NCI-H69 (cell line): ENCODE results near the gene IVD.

Experiments used
- DNase-seq: peaks from one replicate; lab custom pipeline; 2025; lab: John Stamatoyannopoulos, UW

IVD gene

DNA sequence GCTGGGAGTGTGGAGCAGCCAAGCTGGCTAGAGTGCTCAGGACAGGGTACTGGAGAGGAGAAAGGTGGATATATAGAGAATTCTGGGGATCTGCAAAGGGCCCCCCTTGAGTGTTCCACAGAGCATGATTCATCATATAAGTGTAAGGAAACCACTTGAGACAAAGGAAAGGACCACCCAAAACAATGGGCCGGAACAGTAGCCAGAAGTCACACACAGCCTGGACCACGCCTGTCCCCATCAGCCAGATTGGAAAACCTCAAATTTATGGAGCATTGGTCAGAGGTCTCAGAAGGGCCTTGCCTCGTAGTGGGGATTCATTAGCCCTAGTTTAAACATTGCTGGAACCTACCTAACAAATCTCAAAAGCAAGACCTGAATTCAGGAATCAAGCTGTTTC lies 28.0 kb upstream of the IVD start:
- DNase-seq: no peak

DNA sequence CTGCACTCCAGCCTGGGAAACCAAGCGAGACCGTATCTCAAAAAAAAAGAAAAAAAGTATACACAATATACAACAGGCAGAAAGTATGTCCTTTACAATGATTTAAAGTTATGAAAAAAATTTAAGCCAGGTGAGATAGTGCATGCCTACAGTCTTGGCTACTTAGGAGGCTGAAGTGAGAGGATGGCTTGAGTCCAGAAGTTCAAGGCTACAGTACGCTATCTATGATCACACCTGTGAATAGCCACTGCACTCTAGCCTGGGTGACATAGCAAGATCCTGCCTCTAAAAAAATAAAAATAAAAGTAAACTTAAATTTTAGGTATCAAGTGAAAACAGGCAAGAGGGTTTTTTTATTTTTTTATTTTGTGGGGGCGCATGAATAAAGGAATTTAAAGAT lies 26.2 kb upstream of the IVD start:
- no peak for DNase-seq

DNA sequence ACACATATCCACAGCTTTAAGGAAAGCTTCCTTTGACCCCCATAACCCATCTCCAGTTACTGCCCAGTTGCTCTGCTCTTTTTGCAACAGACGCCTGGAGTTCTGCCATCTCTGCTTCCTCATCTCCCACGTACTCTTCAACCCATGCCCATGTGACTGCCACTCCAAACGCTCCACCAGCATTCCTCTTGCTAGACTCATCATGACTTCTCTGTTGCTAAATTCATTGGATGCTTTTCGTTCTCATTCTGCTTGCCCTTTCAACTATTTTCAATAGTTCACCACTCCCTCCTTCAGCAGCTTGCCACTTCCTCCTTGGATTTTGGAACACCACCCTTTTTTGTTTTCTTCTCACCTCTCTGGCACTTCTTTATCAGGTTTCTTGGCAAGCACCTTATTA lies 25.7 kb upstream of the IVD start:
- DNase-seq: no peak

DNA sequence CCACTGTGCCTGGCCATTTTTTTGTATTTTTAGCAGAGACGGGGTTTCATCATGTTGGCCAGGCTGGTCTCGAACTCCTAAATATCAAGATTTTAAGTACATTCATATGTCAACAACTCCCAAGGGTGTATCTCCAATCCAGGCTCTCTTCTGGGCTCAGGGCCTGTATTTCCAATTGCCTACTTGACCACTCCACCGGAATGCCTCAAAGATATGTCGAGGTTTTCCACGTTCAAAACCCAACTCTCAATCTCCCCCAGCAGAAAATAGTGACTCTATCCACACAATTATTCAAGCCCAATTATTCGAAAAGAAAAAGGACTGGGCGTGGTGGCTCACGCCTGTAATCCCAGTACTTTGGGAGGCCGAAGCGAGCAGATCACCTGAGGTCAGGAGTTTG lies 25.0 kb upstream of the IVD start:
- DNase-seq: no peak

DNA sequence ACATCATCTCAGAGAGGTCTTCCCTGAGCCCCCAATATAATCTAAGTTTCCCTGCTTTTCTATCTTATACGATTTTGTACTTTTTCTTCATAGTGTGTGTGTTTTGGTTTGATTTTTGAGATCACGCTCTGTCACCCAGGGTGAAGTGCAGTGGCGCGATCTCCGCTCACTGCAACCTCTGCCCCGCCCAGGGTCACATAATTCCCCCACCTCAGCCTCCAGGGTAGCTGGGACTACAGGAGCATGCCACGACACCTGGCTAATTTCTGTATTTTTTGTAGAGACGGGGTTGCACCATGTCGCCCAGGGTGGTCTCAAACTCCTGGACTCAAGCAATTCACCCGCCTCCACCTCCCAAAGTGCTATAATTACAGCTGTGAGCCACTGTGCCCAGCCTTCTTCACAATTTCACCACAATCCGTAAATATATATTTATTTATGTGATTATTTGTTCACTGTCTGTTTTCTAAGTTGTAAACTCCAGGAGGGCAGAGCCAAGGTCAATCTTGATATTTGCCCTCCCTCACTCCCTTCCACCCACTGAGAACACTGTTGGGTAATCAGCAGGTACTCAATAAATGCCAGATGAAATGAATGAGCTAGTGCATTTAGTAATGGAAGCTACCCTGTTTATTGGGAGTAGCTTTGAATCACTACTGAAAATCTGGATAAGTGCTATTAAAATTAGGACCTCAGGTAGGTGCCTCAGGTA lies 23.6 kb upstream of the IVD start:
- no peak for DNase-seq

DNA sequence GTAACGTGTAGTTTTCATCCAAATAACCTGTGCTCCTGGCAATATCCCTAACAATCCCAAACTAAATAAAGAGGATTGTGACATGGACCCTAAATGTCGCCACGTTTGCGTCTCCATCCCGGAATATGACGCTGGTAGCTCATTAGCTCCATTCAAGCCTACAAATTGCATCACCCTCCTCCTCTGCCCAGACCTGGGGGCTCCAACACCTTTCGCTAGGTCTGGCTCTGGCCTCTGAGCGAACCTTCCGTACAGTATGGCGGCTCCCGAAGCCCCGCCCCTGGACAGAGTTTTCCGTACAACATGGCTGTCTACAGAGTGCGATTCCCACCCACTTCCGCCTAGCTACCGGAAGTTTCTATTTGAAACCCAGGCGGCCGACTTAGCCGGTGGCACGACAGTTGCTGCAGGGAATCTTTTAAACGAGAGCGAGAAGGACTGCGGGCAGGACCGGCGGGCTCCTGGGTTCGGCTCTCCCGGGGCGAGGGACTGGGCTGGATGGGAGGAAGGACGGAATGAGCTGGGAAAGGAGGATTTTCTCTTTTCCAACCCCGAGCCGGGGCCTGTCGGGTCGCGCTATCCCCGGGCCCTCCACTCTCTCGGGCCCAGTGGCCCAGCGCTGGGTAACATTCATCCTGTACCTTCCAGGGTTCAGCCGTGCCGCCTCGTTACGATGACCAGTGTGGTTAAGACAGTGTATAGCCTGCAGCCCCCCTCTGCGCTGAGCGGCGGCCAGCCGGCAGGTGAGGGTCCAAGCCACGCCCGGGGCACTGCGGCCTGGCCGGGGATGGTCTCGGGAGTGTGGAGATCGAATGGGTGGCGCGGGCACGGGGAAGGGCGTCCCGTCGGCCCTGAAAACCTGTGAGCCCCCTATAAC lies 22.8 kb upstream of the IVD start, which contains the start of gene KNSTRN:
Gene KNSTRN, plus strand, starts transcription at position 142 of the 877 bp plus-strand sequence. Its CDS starts 115 bp downstream, at position 257.
- DNase-seq: peak; percentile 98

DNA sequence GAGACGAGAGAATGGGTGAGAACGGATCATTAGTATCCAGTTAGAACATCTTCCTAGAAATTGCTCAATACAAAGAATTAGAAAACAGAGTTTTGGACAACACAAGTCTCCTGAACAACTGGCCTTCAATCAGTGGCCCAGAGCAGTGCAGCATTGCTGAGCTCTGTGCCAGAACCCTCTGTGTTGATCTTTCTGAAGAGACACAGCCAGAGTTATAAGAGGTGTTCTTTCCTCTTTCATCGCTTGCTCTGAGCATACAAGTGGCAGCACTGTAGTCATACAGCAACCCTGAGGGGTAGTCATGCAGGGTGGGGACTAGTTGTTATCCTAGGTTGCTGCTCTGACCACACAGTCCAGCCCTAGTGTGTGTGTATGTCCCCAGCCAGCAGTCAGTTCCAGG lies 19.1 kb upstream of the IVD start:
- DNase-seq: no peak

DNA sequence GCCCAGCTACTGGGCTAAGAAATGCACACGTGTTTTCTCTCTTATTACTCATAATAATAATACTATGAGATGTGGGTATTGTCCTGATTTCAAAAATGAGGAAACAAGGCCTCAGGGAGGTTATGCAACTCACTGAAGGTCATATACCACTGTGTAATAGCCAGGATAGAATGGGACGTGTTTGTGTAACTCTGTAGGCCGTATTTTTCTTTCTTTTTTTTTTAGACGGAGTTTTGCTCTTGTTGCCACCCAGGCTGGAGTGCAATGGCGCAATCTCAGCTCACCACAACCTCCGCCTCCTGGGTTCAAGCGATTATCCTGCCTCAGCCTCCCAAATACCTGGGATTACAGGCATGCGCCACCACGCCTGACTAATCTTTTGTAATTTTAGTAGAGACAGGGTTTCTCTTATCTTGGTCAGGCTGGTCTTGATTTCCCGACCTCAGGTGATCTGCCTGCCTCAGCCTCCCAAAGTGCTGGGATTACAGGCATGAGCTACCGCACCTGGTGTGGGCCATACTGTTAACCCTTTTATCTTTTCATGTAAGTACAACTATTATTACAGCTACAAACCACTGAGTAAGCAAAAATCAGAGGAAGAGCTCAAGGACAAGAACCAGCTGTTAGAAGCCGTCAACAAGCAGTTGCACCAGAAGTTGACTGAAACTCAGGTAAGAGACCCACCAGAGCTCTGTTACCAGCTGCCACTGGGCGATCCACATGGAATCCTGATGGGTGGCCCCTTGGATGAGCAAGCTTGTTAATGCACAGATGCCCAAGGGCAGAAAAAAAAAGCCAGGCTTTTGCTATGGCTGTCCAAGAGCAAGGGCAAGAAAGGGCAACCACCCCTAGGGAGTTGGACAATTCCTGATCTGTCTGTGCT lies 16.4 kb upstream of the IVD start:
- DNase-seq: no peak

DNA sequence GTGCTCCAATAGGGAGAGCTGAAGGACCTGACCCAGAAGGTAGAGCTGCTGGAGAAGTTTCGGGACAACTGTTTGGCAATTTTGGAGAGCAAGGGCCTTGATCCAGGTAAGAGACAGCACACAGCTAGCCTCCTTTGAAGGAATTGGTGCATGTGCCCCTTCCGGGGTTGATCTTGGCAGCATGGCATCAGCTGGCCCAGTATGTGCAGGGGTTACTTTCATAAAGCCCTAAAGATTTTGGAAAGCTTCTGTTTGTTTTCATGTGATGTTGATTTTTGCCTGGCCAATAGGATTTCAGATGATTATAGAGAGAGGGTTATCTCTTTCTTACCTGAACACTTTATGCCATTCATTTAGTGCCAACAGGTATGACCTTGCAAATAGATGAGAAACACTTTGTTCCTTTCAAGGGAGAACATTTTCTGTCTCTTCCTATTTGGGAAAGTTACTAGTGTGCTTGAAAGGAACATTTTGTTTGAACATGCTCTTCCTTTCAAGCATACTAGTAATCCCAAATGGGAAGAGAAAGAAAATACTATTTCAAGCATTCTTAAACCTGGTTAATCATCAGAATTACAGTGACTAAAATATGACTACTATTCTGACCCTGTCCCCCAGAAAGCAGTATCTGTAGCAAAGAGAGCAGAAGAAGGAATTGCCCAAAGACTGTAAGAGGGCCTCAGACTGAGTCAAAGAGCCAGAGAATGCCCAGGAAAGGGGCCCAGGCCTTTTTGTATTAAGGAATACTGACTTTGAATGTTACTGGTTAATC lies 15.6 kb upstream of the IVD start:
- no peak for DNase-seq

DNA sequence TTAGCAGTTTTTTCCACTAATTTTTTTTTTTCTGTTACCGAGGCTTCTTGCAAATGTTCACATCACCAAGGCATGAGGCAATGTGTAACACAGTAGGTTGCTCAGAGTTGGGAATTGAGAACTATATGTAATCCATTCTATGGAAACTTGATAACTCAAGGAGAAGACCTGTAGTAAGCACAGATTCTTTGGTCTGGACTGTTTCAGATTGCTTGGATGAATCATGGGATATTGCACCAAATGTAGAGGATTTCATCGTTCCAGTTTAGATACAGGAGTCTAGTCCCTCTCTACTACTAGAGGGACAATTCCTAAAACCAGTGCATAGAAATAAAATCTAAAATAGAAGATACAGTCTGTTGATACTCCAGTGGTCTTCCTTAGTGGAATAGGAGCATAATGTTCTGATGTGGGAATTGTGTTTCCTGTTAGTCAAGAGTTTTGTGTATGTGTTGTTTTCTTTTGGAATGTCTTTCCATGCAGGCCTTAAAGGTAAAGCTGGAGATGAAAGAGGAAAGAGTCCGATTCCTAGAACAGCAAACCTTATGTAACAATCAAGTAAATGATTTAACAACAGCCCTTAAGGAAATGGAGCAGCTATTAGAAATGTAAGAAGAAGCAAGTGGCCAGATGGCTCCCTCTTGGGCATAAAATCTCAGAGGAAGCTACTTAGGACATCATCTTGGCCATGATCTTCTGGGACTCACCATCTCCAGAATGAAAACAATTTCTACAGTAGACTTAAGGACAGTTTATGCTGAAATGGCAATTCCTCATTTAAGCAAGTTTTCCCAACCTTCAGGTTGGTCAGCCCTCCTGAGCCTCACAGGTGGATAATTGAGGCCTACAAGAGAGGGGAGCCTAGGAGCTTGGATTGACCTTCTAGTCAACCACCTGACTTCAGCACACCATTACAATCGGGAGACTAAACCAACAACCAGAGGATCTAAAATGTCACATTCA lies 12.3 kb upstream of the IVD start:
- no peak for DNase-seq

DNA sequence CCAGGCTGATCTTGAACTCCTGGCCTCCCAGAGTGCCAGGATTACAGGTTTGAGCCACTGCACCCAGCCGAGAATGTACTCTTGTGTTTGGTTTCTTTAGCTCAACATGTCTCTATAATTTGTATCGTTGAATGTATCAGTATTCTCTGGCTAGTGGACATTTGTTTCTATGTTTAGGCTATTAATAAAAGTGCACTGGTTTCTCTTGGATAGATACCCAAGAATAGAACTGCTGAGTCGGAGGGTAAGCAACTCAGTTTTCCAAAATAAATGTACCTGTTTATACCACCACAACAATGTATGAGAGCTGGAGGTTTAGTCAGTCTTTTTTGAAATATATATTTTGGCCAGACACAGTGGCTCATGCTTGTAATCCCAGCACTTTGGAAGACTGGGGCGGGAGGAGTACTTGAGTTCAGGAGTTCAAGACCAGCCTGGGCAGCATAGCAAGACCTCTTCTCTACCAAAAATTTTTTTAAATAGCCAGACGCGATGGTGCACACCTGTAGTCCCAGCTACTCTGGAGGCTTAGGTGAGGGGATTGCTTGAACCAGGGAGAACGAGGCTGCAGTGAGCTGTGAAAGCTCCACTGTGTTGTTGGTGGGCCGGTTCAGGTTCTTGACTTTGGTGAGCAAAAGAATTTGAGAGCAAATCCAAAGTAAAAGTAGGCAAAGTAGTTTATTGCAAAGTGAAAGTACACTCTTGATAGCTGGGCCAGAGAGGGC lies 7.7 kb upstream of the IVD start:
- DNase-seq: no peak

DNA sequence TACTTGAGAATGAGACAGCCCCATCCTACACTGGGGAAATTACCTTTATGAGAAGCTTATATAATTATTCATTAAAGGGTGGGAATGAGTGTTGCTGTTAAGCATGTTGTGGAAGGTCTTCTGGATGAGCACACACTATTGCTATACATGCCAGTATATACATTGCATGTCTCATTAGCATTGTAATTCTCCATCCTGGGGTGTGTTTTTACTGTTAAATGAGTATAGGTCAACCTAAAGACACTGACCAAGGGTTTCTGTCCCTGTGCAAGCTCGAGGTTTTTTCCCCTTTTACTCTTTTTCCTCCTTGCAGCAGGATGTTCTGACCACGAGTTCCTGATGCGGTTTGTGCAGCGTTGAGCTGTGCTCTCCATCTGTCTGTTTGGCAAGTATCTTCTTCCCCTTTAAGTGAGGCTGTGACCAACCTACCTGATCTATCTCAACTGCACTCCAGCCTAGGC lies 7.2 kb upstream of the IVD start:
- no peak for DNase-seq

DNA sequence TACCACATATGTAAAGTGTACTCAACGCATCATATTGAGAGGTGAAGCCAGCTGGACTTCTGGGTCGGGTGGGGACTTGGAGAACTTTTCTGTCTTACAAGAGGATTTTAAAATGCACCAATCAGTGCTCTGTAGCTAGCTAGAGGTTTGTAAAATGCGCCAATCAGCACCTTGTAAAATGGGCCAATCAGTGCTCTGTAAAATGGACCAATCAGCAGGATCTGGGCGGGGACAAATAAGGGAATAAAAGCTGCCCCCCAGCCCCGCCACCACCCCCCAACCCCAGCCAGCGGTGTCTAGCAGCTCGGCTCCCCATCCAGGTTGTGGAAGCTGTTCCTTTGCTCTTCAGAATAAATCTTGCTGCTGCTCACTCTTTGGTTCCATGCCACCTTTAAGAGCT lies 6.2 kb upstream of the IVD start:
- DNase-seq: no peak

DNA sequence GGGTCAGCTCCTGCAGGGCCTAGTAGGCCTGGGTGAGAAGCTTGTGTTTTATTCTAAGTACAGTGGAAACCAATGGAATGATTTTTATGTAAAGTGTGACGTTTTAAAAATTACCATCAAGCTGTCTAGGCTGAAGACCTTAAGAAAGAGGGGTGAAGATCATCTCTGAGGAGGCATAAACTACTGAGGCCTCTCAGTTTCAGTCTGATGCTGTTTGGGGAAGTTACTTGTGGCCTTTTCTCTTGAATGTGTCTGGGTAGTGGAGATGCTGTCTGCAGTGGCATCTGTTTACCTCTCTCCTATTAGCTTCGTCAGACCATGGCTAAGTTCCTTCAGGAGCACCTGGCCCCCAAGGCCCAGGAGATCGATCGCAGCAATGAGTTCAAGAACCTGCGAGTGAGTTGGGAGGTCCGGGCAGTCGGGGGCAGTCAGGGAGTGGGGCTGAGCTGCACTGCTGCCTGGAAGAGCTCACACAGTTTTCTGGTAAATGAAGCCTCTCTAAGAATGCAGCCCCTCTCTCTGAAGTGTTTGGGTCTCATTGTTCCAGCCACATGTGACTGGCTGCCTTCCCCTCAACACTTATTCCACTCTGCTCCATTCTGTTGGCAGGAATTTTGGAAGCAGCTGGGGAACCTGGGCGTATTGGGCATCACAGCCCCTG lies 1.9 kb downstream of the IVD start:
- no peak for DNase-seq

DNA sequence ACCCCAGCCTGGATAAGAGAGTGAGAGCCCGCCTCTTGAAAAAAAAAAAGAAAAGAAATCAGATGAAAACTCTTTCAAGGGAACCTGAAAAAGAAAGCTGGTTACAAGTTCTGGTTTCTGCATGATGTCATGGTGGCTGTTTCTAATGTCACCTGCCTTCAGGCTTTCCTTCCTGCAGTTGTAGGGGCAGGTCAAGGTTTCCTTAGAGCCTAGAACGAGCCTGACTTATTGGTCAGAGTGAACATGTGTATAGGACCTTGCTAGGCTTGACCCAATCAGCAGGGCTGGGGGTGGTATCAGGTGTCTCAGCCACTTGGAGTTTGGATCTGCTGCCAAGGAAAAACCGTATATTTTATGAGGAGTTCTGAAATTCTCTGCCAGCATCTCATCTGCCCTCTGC lies 3.8 kb downstream of the IVD start:
- no peak for DNase-seq

DNA sequence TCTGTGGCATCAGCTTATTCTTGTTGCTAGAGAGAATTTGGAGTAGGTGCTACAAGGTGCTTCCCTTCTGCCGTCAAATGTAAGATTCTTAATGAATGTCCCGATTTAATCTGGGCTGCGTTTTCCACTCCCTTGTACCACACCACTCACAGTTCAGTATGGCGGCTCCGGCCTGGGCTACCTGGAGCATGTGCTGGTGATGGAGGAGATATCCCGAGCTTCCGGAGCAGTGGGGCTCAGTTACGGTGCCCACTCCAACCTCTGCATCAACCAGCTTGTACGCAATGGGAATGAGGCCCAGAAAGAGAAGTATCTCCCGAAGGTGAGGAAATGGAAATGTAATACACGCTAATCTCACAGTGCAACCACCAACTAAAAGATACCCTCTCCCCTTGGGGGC lies 4.9 kb downstream of the IVD start:
- no peak for DNase-seq

DNA sequence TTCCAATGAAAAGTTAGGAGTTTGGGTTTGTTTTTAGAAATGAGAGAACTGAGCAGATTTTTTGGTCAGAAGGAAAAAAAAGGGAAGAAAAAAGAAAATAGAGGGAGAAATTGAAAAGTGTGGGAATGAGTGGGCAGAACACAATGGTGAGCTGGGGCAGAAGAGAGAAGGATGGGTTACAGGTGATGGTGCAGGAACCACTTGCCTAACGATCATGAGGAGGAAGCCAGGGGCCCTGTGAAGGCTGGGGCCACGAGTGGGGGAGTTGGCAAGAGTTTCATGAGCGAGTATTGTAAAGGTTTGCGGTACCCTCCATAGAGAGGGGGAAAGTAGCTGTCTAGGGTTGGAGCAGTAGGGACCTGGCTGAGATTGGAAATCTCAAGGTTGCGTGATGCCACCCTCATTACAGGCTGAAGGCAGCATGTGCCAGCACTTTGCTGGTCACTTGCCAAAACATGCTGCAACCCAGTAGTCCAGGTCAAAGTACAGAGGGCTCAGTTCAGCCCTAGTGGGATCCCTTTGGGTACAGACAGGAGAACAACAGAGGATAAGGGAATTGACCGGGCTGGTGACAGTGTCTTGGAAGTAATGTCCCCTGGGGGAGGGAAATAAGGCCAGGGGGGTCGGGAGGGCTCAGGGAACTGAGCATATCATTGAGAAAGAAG lies 6.6 kb downstream of the IVD start:
- no peak for DNase-seq

DNA sequence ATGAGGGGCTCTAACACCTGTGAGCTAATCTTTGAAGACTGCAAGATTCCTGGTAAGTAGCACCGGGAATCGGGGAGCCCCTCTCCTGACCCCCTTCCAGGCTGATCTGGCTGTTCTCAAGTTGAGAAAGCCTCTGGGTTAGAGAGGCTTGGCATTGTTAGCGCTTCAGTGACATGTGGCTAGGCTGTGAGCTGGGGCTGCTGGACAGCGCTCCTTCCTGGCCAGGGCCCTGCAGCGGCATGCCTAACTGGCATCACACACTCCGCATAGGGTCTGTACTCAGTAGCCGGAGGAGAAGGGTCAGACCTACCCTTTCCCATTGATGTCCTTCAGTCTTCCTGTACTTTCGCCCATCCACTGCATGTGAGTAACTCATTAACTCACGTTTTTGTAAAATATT lies 7.4 kb downstream of the IVD start:
- DNase-seq: no peak

DNA sequence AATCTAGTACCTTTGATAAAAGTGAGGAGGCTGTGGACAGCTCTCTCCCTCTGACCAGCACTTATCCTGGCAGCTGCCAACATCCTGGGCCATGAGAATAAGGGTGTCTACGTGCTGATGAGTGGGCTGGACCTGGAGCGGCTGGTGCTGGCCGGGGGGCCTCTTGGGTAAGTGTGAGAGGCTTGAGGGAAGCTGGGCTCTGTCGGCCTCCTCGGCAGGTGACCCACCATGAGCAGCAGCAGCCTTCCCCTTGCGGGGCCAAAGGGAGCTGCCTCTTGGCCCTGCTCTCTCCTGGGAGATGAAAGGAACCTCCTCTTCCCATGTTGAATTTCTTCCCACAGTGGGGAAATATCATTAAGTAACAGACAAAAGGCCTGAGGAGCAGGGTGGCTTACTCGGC lies 9.2 kb downstream of the IVD start:
- no peak for DNase-seq
